K562 treated with DMSO at 1 percent for 24 hours (cell line): ENCODE results near the gene NCL. TPM values are rescaled to one million over a fixed set of nuclear protein-coding genes. Genes with fewer than 3 reads are reported as not detected.

ENCODE experiments used
- total RNA-seq: library from RNA; unstranded; fragments of 300-600 nt; gene quantifications from 2 replicates; pipeline ENCODE4 v1.2.3, GENCODE V29; 2022; ENCODE audit warnings: low read depth; ENCODE audit not compliant: insufficient read depth

The NCL gene
- 102 and 113 TPM in 2 replicates for total RNA-seq

GRCh38 chr2:231463698-231464575, at the start of gene NCL:
NCL (minus strand) TSS chr2:231464484; CDS start chr2:231464353, 131 bp downstream.

Other genes starting within 250 kb of the NCL start
- gene B3GNT7, start 68.8 kb downstream of the NCL start, total RNA-seq, result not detected in 2 replicates
- 0.36 and 0.80 TPM in 2 replicates for gene NMUR1, start 66.0 kb upstream of the NCL start, total RNA-seq
- not detected in 2 replicates for gene TEX44, start 128.4 kb upstream of the NCL start, total RNA-seq
- 380 and 418 TPM in 2 replicates for gene PTMA, start 244.0 kb upstream of the NCL start, total RNA-seq